ENCODE data around the gene RPA3.

The RPA3 gene

GRCh38 chr7:7718492-7718891 is at the start of gene RPA3:
RPA3 (minus strand) TSS chr7:7718607; CDS start chr7:7640418, 78,189 bp downstream.
- DNase-seq (ENCODE audit: low read depth) = no peak

GRCh38 chr7:7766671-7767070 is 48.3 kb upstream of the RPA3 start:
- no peak for DNase-seq (ENCODE audit: low read depth)

- DNase-seq (ENCODE audit: low read depth) = no peak
These were observed 47.0 kb upstream of the RPA3 start for GRCh38 chr7:7765422-7765821.

GRCh38 chr7:7764520-7765396 is 46.4 kb upstream of the RPA3 start:
- no peak for DNase-seq (ENCODE audit: low read depth)

- no peak for DNase-seq (ENCODE audit: low read depth)
These were observed 43.8 kb upstream of the RPA3 start for GRCh38 chr7:7761974-7762779.

- no peak for DNase-seq (ENCODE audit: low read depth)
These were observed 43.0 kb upstream of the RPA3 start for GRCh38 chr7:7761340-7761973.

GRCh38 chr7:7757576-7757975 is 39.2 kb upstream of the RPA3 start:
- DNase-seq (ENCODE audit: low read depth) = no peak

GRCh38 chr7:7756577-7756976 is 38.2 kb upstream of the RPA3 start:
- DNase-seq (ENCODE audit: low read depth) = no peak

- DNase-seq (ENCODE audit: low read depth) = no peak
These were observed 33.1 kb upstream of the RPA3 start for GRCh38 chr7:7751243-7752092.

GRCh38 chr7:7750571-7751242 is 32.3 kb upstream of the RPA3 start:
- no peak for DNase-seq (ENCODE audit: low read depth)

- no peak for DNase-seq (ENCODE audit: low read depth)
These were observed 28.1 kb upstream of the RPA3 start for GRCh38 chr7:7746458-7746857.

- no peak for DNase-seq (ENCODE audit: low read depth)
These were observed 27.6 kb upstream of the RPA3 start for GRCh38 chr7:7745966-7746365.

- no peak for DNase-seq (ENCODE audit: low read depth)
These were observed 26.9 kb upstream of the RPA3 start for GRCh38 chr7:7745258-7745657.

- DNase-seq (ENCODE audit: low read depth) = no peak
These were observed 23.8 kb upstream of the RPA3 start for GRCh38 chr7:7742223-7742622.

GRCh38 chr7:7740037-7740355 is 21.6 kb upstream of the RPA3 start:
- no peak for DNase-seq (ENCODE audit: low read depth)

- DNase-seq (ENCODE audit: low read depth) = no peak
These were observed 21.0 kb upstream of the RPA3 start for GRCh38 chr7:7739204-7740036.

- no peak for DNase-seq (ENCODE audit: low read depth)
These were observed 20.2 kb upstream of the RPA3 start for GRCh38 chr7:7738622-7739021.

GRCh38 chr7:7738177-7738576 is 19.8 kb upstream of the RPA3 start:
- no peak for DNase-seq (ENCODE audit: low read depth)

- DNase-seq (ENCODE audit: low read depth) = no peak
These were observed 19.3 kb upstream of the RPA3 start for GRCh38 chr7:7737674-7738073.

GRCh38 chr7:7736671-7737070 is 18.3 kb upstream of the RPA3 start:
- no peak for DNase-seq (ENCODE audit: low read depth)
